Ovary (tissue), 9 donors: ENCODE measurements around the gene DDX4. TPM values are rescaled to one million over a fixed set of nuclear protein-coding genes. Genes with fewer than 3 reads are reported as not detected.
"Not testable (repeated sequence)": the region's sequence is repeated elsewhere in the genome, so short reads cannot be mapped to it uniquely, and the experiment has no call there.

ENCODE experiments used
- DNase-seq, 5 donors: peaks; one replicate each; pipeline ENCODE4 v3.0.0-alpha.2; 2019 to 2020
- H3K27ac ChIP-seq, 2 donors: fragments of 200-600 bp; one replicate each; pipeline versions ENCODE4 v1.5.1 to v1.8.0; 2019 to 2022
- H3K27me3 ChIP-seq: fragments of 200-600 bp; one replicate; pipeline ENCODE4 v1.8.0; 2022
- H3K36me3 ChIP-seq: fragments of 200-600 bp; sonication (generic); one replicate; pipeline ENCODE4 v1.5.1; 2019
- H3K4me1 ChIP-seq: one replicate; pipeline ENCODE4 v1.8.1; 2013; ENCODE audit warnings: mild to moderate bottlenecking, moderate library complexity; ENCODE audit not compliant: insufficient read depth
- H3K4me3 ChIP-seq: fragments of 200-600 bp; sonication (generic); one replicate; pipeline ENCODE4 v1.5.1; 2017
- H3K9me3 ChIP-seq, 2 donors: fragments of 200-600 bp in 1 of 2; sonication (generic) in 1 of 2; one replicate each; pipeline versions ENCODE4 v1.5.1 to v1.8.1; 2013 to 2019; ENCODE audit warnings: mild to moderate bottlenecking in 1 of 2, moderate library complexity in 1 of 2
- CTCF ChIP-seq, 3 donors: fragments of 450-650 bp in 2 of 3; fragments of 200-600 bp in 1 of 3; IDR thresholded peaks; one replicate each; pipeline versions ENCODE4 v1.5.1 to v1.8.0; 2016 to 2022; ENCODE audit warnings: antibody characterized with exemption in 3 of 3, mild to moderate bottlenecking in 1 of 3
- EP300 ChIP-seq: sonication (generic); formaldehyde crosslinking; IDR thresholded peaks from one replicate; pipeline ENCODE4 v1.6.1; 2017; ENCODE audit warnings: antibody characterized with exemption
- POLR2A ChIP-seq: fragments of 450-650 bp; IDR thresholded peaks from one replicate; pipeline ENCODE4 v1.6.1; 2017; ENCODE audit warnings: antibody characterized with exemption, mild to moderate bottlenecking, moderate library complexity
- WGBS, 3 donors: extraction: QIAGEN DNeasy Blood & Tissue Kit in 1 of 3; methylation state at CpG; one replicate each; pipeline versions ENCODE4 v1.1.5 to v1.1.7; 2013 to 2017; 5-methylcytosine and 5-hydroxymethylcytosine counted together
- intact Hi-C, 4 donors: fragments of 100-400 bp; cut with DNase I; formaldehyde crosslinking; loops; one replicate each; pipeline versions ENCODE4 v1.11.0 to v1.15.1; 2022 to 2023
- polyA plus RNA-seq, 2 donors: library from polyadenylated mRNA; stranded (reverse); fragments of 200-250 nt in 1 of 2; fragments of 350-450 nt in 1 of 2; fragmentation: Illumina TruSeq in 1 of 2; extraction: RNeasy Lipid Tissue Mini Kit (QIAGEN cat#74804) in 1 of 2; gene quantifications; one replicate each; pipeline ENCODE4 v1.2.3, GENCODE V29; 2013 to 2014
- total RNA-seq, 7 donors: library from RNA; depleted of rRNA in 2 of 7; stranded (reverse); fragments of >200 nt in 2 of 7; fragmentation: NEBNext Ultra II Directional in 3 of 7; extraction: Animal tissue kit (Norgen Biotek cat#: 25700) in 3 of 7; gene quantifications; one replicate each; pipeline versions ENCODE4 v1.1.0 to v1.2.4, GENCODE V29; 2016 to 2023
- donor health status: DM: no; HTN: no; CAD: no; lungs with moderate emphysema.
- donor health status: DM: no; HTN: no; CAD: no.
- donor health status: Bipolar disorder and iron deficiency.
- donor health status: DM: yes; HTN: yes; CAD: no.
- donor health status: DM: no; HTN: no; CAD: no.
- donor health status: DM: yes; HTN: yes; CAD: no.

The DDX4 gene
- total and polyA plus RNA-seq, 9 donors: 0.63 TPM; not detected in 8

- intact Hi-C loops: no loop called here
- TF ChIP-seq CTCF (IDR thresholded peaks at IDR 0.05) (no peak), POLR2A (no peak), EP300 (no peak)
- Histone ChIP-seq H3K4me1 (no peaks in the 10 kb centered on the region), H3K36me3 (no peaks in the 10 kb centered on the region), H3K27ac (no peak overlapping the region), H3K4me3 (no peak overlapping the region), H3K9me3 (no peaks in the 10 kb centered on the region), H3K27me3 (no peaks in the 10 kb centered on the region)
- 70 to 80% (median 73%) methylated on average over 2 of the region's 2 CpGs for WGBS, 3 donors
- DNase-seq: no peak
Measured at GRCh38 chr5:55758714-55759113, 20.9 kb downstream of the DDX4 start.

- H3K4me3 ChIP-seq, DNase-seq, H3K4me1 ChIP-seq, H3K27ac ChIP-seq, H3K27me3 ChIP-seq, H3K36me3 ChIP-seq, intact Hi-C loops, H3K9me3 ChIP-seq: not testable (repeated sequence)
- 91 to 95% (median 94%) methylated on average over 7 of the region's 7 CpGs for WGBS, 3 donors
Measured at GRCh38 chr5:55761721-55762120, 23.9 kb downstream of the DDX4 start.

GRCh38 chr5:55763746-55764420 lies 26.0 kb downstream of the DDX4 start:
- Histone ChIP-seq H3K9me3 (no peaks in the 10 kb centered on the region), H3K4me1 (no peaks in the 10 kb centered on the region), H3K27ac (no peak overlapping the region), H3K27me3 (no peaks in the 10 kb centered on the region), H3K4me3 (no peak overlapping the region), H3K36me3 (no peaks in the 10 kb centered on the region)
- no peak for DNase-seq
- TF ChIP-seq EP300: no peak
- TF ChIP-seq CTCF (IDR thresholded peaks at IDR 0.05): no peak
- TF ChIP-seq POLR2A: no peak
- WGBS, 3 donors: 85 to 87% (median 87%) methylated on average over 2 of the region's 2 CpGs
- intact Hi-C loops: no loop called here

GRCh38 chr5:55768279-55768678 lies 30.4 kb downstream of the DDX4 start:
- H3K4me1 ChIP-seq: no peaks in the 10 kb centered on the region
- 91 to 98% (median 96%) methylated on average over 2 of the region's 2 CpGs for WGBS, 3 donors
- H3K36me3 ChIP-seq: no peaks in the 10 kb centered on the region
- no peak overlapping the region for H3K27ac ChIP-seq
- H3K27me3 ChIP-seq: no peaks in the 10 kb centered on the region
- H3K4me3 ChIP-seq: no peak overlapping the region
- no peak for DNase-seq
- no peak for TF ChIP-seq CTCF (IDR thresholded peaks at IDR 0.05)
- no peak for TF ChIP-seq EP300
- TF ChIP-seq POLR2A: no peak
- intact Hi-C loops: no loop called here
- no peaks in the 10 kb centered on the region for H3K9me3 ChIP-seq

- no peak for TF ChIP-seq EP300
- no peak for TF ChIP-seq POLR2A
- no peak for TF ChIP-seq CTCF (IDR thresholded peaks at IDR 0.05)
- WGBS, 3 donors: 81 to 83% (median 81%) methylated on average over 2 of the region's 2 CpGs
- Histone ChIP-seq H3K4me1 (no peaks in the 10 kb centered on the region), H3K9me3 (no peaks in the 10 kb centered on the region), H3K27me3 (no peaks in the 10 kb centered on the region), H3K36me3 (no peaks in the 10 kb centered on the region), H3K27ac (no peak overlapping the region), H3K4me3 (no peak overlapping the region)
- no peak for DNase-seq
- intact Hi-C loops: no loop called here
Measured at GRCh38 chr5:55771175-55771655, 33.4 kb downstream of the DDX4 start.
